CD4-positive, alpha-beta T cell treated with Interleukin-4 for 1 hour (primary cell): ENCODE measurements around the gene BANK1.

ENCODE experiments used
- DNase-seq, 2 donors: peaks; one replicate each; pipeline ENCODE4 v3.0.0-alpha.2; 2020 to 2022

Gene BANK1, protein sequence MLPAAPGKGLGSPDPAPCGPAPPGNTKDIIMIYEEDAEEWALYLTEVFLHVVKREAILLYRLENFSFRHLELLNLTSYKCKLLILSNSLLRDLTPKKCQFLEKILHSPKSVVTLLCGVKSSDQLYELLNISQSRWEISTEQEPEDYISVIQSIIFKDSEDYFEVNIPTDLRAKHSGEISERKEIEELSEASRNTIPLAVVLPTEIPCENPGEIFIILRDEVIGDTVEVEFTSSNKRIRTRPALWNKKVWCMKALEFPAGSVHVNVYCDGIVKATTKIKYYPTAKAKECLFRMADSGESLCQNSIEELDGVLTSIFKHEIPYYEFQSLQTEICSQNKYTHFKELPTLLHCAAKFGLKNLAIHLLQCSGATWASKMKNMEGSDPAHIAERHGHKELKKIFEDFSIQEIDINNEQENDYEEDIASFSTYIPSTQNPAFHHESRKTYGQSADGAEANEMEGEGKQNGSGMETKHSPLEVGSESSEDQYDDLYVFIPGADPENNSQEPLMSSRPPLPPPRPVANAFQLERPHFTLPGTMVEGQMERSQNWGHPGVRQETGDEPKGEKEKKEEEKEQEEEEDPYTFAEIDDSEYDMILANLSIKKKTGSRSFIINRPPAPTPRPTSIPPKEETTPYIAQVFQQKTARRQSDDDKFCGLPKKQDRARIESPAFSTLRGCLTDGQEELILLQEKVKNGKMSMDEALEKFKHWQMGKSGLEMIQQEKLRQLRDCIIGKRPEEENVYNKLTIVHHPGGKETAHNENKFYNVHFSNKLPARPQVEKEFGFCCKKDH

DNA sequence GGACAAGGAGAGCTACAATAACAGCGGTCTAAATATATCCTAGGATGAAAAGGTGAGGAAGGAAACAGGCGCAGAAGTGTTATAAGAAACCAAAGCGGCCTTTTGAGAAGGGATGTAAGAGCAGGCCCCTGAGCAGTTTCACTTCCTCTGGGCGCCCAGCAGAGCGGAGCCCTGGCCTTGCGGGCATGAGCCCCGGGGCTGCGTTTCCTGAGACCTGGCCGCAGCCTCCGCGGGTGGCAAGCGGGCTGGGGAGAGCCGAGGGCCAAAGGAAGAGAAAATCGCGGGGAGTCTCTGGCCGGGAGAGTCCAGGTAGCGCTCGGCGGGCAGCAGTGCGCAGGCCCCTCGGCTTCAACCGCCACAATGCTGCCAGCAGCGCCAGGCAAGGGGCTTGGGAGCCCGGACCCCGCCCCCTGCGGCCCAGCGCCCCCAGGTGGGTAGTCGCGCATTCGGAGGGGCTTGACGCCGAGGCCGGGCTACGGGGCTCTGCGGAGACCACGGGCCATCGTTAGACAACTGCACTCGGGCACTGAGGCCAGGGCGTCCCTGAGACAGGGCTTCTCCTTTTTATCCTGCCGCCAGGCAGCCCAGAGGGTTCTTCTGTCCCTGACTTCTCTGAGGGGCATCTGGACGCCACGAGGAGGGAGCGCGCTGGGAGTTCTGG, at the start of gene BANK1:
TSS of gene BANK1 (plus strand) at position 210 of the 661 bp plus-strand sequence. CDS start at position 361, 151 bp downstream.
- peak; percentile 24 to 81 for DNase-seq

DNA sequence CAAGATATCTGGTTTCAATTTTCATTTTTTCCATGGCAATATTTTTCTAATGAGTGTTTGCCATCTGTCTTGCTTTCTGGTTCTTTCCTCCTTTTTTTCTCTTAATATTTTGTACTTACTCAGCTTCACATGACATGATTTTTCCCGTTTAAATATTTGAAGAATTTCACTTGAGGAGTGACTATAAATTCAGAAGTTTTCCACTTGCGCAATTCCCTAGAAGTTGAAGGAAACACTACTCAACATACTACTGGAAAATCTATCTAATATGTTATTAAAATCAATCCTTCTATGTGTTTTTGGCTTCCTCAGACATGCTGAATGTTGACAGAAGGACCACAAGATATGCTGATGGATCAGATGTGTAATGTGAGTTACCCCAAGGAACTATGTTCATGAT, 36.8 kb upstream of the BANK1 start:
- DNase-seq = no peak

DNA sequence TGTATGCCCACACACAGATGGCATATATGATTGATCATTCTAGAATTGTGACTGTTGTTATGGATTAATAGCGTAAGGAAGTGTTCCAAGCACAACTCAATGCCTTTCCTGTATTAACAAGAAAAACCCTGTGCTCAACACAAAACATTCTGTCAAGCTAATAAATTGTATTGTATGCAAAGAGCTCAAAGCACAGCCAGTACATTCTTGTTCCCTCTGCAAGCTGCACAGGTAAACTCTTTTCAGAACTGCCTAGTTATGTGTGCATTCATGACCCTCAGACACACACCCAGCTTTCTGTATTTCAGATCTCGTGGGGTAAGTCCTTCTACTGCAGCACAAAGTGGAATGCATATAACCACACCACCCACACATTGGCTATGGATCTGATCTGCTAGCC, 34.3 kb upstream of the BANK1 start:
- DNase-seq = no peak

DNA sequence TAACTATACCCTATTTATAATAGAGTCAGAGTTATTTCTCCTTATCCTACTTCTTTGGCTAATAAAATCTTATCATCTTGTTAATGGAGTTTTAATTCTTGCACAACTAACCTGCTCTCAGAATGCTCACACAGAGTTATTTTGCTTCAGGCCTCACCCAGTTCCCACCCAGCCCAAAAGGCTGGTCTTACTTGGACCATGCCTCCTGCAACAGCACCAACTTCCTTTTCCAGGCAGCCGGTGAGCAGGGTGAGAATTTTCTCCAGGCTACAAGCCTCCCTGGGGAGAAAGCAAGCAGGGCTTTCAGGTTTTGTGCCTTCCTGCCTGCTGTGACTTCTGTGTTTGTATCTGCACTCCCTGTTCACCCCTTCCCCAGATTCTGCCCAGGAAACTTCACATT, 29.1 kb upstream of the BANK1 start:
- no peak for DNase-seq

DNA sequence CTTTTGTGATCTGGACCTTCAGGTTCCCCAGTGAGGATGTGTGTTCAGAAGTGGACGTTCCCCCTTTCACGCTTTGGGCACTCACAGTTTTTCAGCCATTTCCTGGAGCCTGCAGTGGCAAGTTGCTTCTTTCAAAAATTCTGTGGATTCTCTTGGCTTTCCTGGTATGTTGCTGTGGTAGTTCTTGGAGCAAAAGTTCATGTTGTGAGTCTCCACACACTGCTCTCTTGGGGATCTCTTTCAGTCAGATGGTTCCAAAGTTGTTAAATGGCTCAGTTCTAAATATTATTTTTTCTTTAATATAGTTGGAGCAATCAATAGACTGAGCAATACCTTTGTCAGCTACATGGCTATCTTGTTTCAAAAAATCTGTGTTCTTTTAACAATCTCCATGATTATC, 28.5 kb upstream of the BANK1 start:
- no peak for DNase-seq

DNA sequence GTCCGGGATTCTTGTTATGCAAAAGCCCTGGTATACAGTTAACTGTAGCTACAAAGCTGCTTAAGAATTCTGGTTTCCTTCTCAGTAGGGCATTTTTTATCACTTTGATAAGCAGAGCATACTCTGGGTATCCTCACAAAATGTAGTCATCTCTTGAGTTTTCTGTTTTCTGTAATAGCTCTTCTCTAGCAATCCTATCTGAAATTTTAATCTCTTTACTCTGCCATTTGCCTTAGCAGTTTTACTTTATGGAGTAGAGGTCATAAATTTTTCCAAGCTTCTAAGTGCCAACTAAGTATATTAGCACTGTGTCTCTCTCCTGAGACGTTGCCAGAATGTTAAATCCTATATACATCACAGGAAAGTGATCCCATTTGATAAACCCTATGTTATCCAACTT, 28.0 kb upstream of the BANK1 start:
- no peak for DNase-seq

DNA sequence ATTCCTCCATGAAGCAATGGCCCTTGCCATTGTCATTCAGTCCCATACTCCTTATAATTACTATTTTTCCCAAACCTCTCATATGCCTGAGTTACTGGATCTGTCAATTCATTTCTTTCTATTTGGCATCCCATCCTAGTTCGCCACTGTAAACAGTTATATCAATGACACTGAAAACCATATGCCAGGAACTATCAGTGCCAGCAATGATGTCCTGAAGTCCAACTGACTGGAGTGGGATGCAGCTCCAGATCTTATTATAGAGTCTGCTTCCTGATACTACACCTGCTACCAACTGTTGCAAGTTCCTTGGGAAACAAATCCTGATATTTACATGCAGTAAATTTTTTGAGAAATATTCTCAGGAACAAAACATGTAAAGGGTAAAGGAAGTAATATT, 27.0 kb upstream of the BANK1 start:
- no peak for DNase-seq

DNA sequence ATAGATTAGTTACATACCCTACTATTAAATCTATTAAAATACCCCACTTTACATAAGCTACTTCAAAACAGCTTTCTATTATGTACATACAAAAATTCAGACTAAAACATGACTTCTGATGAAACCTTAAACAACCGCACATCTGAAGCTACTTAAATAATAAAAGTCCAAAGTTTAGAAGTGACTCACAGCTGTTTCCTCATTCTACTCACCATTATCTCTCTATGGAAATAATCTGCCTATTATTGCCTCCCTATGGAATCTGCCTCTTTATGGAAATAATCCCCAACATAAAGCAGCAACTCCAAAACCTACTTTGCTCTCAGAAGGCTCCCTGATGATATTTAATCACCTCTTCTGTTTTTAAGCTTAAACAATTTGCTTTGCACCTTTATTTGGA, 15.7 kb upstream of the BANK1 start:
- DNase-seq = no peak

DNA sequence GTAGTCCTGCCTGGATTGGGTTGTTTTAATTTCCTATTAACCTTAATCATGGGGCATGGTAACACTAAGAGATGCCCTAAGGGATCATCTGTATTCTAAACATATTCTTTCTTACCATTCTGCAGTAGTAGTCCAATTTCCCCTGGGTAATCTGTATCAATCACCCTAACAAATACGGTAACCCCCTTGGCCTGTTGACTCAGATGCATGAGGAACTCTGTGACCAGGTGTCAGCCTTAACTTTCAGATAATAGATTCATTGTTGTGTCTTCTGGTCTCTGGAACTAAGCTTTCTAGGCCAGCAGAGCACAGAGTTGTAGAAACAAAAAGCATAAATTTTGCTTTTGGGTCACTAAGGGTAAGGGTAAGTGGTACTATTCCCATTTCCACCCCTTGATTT, 13.1 kb upstream of the BANK1 start:
- DNase-seq = no peak

DNA sequence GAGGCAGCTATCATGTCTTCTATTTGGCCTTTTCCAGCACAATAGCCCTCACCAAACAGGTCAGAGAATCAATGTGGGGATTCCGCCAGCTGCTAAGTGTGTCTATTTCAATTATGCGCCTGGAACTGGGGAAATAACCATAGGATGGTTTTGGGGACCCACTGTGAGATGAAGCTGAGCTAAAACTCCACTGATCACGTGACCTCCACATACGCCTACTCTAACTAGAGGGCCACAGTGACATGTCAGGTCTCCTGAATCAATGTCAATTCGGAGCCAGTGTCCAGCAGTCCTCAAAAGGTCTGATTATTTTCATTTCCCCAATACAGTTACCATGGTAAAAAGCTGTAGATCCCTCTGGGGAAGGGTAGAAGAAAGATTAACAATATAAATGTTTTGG, 10.2 kb upstream of the BANK1 start:
- no peak for DNase-seq

DNA sequence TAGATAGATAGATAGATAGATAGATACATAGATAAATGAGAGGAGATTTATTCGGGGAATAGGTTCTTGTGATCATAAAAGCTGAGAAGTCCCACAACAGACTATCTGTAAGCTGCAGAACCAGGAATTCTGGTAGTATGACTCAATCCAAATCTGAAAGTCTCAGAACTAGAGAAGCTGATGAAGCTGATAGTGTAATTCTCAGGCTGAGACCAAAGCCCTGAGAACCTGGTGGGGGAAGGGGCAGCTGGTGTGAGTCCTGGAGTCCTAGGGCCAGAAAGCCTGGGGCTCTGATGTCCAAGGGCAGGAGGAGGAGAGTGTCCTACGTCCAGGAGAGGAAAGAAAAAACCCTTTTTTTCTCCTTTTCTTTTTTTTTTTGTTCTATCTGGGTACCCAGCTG, 8.0 kb upstream of the BANK1 start:
- no peak for DNase-seq

DNA sequence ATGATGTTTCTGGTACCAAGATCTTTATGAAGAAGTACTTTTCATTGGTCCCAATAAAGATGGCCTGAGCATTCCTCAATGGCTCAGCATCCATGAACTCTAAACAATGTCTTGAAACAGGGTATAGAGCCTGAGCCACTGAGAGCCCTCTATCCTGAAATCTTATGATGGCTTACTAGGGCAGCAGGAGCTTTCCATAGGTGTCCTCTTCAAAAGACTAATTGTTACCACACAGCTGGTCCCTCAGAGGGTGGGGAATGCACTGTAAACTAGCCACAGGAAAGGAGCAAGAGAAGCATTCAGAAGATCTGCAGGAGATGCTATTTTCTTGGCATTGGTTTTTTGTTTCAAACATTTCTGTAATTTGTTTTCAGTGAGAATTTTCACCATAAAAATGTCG, 5.6 kb upstream of the BANK1 start:
- DNase-seq = no peak

DNA sequence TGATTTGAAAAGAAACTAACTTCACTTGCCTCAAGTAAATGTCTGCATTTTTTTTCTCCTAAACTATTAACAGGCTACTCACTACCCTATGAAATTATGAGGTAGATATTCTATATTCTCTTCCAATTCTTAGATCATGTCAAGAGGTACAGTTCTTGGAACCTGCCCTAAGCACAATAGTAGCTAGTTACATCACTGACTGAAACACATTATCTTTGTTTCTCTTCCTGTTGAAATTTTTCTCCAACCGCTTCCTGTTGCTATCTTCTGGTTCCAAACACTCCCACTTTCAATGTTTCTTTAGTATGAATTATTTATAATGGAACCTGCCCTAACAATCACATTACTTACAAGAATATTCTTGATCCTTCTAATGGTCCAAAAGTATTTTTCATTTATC, 5.0 kb upstream of the BANK1 start:
- DNase-seq = no peak

DNA sequence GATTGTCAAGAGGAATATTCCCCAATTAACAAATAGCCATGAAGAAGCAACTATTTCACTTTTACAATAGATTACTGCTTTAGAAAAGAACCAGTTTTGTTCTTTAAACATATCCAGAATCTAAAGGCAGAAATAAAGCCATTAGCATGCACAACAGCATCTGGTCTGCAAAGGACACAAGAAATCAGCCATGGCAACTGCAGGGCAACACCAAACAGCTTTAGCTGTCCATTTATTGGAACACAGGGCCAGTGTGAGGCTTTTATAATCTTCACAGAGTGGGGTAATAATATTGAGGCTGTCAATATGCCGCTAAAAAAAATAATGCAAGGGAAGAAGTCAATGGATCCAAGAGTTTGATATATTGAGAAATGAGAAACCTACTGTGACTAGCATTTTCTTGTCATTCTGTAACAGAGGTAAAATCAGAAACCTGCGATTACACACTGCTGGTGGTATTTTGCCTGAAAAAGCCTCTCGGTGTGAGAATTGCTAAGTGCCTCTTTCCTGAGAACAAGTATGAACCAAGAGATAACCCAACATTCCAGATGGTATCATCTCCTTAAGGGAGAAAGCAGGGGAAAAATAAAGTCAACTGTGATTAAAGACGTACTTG, 2.7 kb upstream of the BANK1 start:
- no peak for DNase-seq

DNA sequence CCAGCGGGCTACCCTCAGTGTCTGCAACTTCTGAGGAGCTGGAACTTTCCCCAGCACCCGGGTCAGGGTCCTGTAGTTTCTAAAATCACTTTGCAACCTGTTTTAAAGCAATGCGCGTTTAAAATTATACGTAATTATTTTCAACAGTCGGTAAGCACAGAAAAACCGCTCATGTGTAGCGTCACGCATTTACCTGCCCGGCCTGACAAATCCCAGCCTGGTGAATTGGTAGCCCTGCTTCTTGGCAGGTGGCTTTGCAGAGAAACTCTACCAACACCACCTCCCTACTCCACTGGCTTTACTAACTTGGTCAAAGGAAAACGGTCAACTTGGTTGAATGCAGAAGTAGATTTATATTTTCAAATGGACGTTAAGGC, 640 bp downstream of the BANK1 start:
- no peak for DNase-seq

DNA sequence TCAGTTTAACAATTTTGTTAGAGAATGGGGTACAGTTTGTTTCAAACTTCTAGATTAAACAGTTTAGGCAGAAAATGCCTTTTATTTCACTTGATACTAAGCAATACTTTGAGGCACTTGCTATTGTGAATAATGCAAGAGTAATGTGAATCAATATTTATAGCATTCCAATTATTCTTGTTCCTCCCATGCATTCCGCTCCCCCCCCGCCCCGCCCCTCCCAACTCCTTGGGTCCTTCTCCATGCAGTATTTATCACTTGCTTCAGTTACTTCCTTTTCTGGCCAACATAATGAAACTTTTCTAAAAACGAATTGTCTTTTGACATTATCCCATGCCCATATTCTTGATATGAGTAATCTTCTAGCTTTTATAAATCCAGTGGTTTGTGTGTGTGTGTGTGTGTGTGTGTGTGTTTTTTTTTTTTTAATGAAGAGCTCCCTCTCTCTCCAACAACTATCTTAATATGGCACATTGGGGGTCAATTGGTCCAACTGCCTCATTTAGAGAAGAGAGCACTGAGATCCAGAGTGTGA, 1.6 kb downstream of the BANK1 start:
- DNase-seq = no peak

DNA sequence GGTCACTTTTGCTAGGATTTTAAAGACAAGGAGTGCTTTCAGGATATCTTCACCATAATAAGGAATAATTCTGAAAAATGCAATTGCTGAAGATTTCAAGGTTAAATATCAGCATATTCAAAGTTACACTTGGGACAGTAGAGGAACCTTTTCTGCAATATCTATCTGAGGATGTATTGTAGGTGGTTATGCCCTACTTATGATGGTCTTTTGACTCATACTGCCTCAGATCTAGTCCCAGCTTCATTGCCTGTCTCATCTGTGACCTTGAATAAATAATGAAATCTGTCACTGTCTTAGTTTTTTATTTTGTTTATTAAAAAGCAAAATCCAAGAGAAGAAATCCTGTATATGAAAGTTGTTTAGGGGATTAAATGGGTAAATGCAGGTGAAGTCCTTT, 2.9 kb downstream of the BANK1 start:
- DNase-seq = no peak

DNA sequence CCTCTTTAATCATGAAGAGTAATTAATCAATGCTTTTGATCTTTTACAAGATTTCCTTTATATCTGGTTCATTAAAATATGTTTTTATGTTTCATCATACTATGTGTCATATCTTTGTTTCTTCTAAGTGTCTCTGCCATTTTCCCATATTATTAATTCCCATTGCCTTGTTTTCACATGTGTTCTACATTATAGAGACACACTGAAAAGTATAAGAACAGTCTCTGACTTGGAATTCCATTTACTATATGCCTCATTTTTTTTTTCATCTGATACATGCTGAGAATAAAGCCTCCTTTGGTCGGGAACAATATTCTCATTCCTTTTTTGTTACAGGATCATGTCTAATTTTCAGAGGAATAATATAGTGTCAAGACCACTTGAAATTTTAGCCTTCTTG, 4.3 kb downstream of the BANK1 start:
- no peak for DNase-seq

DNA sequence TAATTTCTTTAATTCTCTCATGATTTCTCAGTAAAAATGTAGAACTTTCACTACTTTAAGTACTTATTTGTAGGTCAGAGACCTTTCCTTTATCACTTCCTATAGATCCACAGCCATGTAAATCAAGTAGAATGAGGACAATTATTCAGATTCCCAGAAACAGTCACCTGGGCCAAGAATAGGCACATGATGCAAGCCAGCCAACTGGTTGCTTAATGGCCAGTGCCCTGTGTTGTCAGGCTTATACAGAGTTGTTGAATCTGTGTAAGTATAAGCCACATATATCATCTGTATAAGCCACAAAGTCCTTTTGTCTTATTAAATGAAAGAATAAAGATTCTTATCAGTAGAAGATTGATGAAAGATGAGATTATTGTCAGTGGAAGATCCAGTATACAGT, 5.2 kb downstream of the BANK1 start:
- DNase-seq = no peak

DNA sequence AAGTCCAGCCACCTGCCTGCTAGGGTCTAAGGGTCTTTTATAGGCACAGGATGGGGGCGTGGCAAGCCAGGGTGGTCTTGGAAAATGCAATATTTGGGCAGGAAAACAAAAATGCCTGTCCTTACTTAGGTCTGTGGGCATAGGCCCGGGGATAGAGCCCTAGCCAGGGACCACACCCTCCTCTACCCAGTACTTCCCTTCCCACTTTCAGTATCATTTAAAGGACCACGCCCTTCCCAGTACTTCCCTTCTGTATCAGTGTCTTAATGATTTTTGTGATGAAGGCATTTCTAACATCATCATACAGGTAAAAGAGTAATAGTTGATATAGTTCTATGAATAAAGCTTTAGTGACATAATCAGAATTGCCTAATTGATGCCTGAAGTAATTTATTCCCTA, 11.4 kb downstream of the BANK1 start:
- peak in 1 of 2 donors; percentile 29 for DNase-seq

DNA sequence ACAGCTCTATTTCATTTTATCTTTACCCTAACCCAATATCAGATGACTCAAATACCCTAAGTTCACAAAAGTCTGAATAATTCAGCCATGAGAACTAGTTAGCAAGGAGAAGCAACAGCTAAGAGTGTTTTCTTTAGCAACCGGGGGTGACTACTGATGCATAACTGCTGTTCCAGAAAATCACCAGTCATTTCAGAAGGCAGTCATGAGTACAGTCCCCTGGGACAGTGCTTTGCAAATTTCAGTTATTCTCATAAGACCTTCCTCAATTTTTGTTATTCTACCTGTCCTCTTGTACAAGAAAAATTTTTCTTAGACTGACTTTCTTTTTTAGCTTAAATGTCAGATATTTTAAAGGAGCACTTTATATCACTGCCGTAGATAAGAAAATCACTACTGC, 16.4 kb downstream of the BANK1 start:
- peak in 1 of 2 donors; percentile 73 for DNase-seq

DNA sequence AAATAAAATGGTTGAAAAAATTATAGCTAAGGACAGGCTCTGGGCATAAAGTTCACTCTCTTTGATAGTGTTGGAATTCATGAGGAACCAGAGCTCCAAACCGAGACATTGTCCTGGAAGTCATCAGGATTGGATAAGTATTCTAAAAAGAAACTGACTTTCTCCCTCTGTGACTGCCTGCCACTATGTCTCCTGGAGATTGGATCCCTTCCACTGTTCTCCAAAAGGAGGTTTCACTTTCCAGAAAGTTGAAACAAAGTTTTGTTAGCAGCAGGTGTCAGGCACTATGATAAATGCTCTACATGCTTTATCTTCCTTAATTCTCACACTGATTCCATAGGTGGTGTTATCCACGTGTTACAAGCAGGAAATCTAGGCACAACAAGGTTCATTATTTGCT, 16.8 kb downstream of the BANK1 start:
- DNase-seq = no peak

DNA sequence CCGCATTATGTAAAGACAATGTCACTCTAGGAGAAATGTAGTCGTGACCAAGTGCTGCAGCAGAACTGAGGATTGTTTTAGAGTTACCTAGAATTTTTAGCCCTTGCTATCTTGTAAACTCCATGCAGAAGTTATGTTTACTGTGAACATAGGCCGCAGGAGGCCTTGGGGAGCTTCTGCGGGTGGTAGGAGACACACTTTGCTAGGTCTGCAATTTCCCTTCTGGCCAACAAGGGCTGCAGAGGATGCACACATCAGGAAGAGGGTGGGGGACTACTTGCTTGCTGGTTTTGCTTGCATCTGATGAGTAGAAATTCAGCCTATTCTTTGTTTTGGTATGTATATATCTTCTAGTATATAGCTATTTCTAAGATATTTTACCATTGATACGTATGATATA, 23.1 kb downstream of the BANK1 start:
- DNase-seq = peak in 1 of 2 donors; percentile 67
